Activated CD8-positive, alpha-beta T cell treated with anti-CD3 and anti-CD28 coated beads for 36 hours (primary cell): ENCODE measurements around the gene UCMA. TPM values are rescaled to one million over a fixed set of nuclear protein-coding genes. Genes with fewer than 3 reads are reported as not detected.

Source experiments
- ATAC-seq: fragments of 200-7000 bp; cut with Tn5 transposase; one replicate; pipeline ENCODE4 v1.10.0; 2021; ENCODE audit warnings: mild to moderate bottlenecking, moderate library complexity
- CTCF ChIA-PET: fragments of 350-600 bp; sonication (Branson Sonifier 250); formaldehyde crosslinking; loops from one replicate; lab custom pipeline; 2021; ENCODE audit warnings: antibody characterized with exemption; lab: Charles Lee
- POLR2A ChIA-PET: fragments of 350-600 bp; sonication (Branson Sonifier 250); formaldehyde crosslinking; loops from one replicate; lab custom pipeline; 2021; ENCODE audit warnings: antibody characterized with exemption; lab: Charles Lee
- DNase-seq: peaks from one replicate; pipeline ENCODE4 v3.0.0-alpha.2; 2020
- H3K27ac Mint-ChIP-seq: one replicate; pipeline ENCODE4 v1.8.0; 2021; ENCODE audit warnings: mild to moderate bottlenecking, mixed read lengths
- H3K27me3 Mint-ChIP-seq: one replicate; pipeline ENCODE4 v1.8.0; 2021; ENCODE audit warnings: mixed read lengths
- H3K36me3 Mint-ChIP-seq: one replicate; pipeline ENCODE4 v1.8.0; 2021; ENCODE audit warnings: low read depth, mixed read lengths
- H3K4me1 Mint-ChIP-seq: one replicate; pipeline ENCODE4 v1.8.0; 2021; ENCODE audit warnings: low read depth, mixed read lengths
- H3K4me3 Mint-ChIP-seq: one replicate; pipeline ENCODE4 v1.8.0; 2021; ENCODE audit warnings: mild to moderate bottlenecking, moderate library complexity, mixed read lengths
- H3K9me3 Mint-ChIP-seq: one replicate; pipeline ENCODE4 v1.8.0; 2021; ENCODE audit warnings: mixed read lengths
- intact Hi-C: fragments of 100-400 bp; cut with micrococcal nuclease; formaldehyde crosslinking; loops from one replicate; pipeline ENCODE4 v1.10.0; 2022
- total RNA-seq, 2 experiments: library from RNA; stranded (reverse); gene quantifications; one replicate each; pipeline ENCODE4 v1.2.3, GENCODE V29; 2021
- TF ChIP-seq, protein P1 (sequence below): fragments of 200-600 bp; IDR thresholded peaks from one replicate; pipeline ENCODE4 v1.8.0; 2022; ENCODE audit warnings: antibody characterized with exemption, mild to moderate bottlenecking

UCMA gene
- total RNA-seq, 2 experiments from 2014 or later, result not detected

DNA sequence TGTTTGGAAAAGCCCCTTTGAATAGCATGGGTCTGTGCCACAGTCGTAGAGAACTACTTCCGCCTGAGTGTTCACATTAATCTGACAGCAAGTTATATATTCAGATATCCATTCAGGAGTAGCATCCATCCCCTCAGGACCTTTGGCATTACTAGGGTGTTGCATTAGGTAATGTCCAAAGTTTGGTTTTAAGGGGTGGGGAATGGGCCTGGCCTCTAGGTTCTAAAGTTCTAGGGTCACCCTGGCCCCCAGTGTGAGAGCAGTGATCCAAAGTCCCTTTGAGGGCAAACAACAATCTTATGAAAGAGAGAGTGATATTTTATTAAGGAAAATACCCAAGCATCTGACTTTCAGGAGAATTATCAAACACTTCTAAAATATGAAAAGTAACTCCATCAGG is 60.6 kb downstream of the UCMA start:
- Mint-ChIP-seq H3K9me3 (no peaks in the 10 kb centered on the region), H3K27ac (no peak overlapping the region), H3K4me3 (no peak overlapping the region), H3K27me3 (no peaks in the 10 kb centered on the region), H3K4me1 (no peaks in the 10 kb centered on the region), H3K36me3 (peaks cover 65% of the 10 kb centered on the region)
- TF ChIP-seq, protein P1, sequence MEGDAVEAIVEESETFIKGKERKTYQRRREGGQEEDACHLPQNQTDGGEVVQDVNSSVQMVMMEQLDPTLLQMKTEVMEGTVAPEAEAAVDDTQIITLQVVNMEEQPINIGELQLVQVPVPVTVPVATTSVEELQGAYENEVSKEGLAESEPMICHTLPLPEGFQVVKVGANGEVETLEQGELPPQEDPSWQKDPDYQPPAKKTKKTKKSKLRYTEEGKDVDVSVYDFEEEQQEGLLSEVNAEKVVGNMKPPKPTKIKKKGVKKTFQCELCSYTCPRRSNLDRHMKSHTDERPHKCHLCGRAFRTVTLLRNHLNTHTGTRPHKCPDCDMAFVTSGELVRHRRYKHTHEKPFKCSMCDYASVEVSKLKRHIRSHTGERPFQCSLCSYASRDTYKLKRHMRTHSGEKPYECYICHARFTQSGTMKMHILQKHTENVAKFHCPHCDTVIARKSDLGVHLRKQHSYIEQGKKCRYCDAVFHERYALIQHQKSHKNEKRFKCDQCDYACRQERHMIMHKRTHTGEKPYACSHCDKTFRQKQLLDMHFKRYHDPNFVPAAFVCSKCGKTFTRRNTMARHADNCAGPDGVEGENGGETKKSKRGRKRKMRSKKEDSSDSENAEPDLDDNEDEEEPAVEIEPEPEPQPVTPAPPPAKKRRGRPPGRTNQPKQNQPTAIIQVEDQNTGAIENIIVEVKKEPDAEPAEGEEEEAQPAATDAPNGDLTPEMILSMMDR, result no peak
- intact Hi-C loops, result no loop called here
- DNase-seq (no peak), ATAC-seq (no peak)
- ChIA-PET CTCF (no interaction called here), POLR2A (interaction anchor here (0.5 kb wide), 1 partner anchor 142 kb away, joined by 3 read pairs; no protein-coding TSS in a partner anchor)

Other genes starting within 250 kb of the UCMA start
- not detected for gene CCDC3, start 232.7 kb downstream of the UCMA start, total RNA-seq
- gene OPTN, start 134.2 kb downstream of the UCMA start, total RNA-seq, result 10 to 100 TPM; 32.0 to 33.0 TPM
- 10 to 100 TPM; 65.4 to 69.0 TPM for gene MCM10, start 72.8 kb downstream of the UCMA start, total RNA-seq
- 10 to 100 TPM; 14.6 to 16.3 TPM for gene PHYH, start 65.7 kb upstream of the UCMA start, total RNA-seq
- gene SEPHS1, start 113.9 kb upstream of the UCMA start, total RNA-seq, result 10 to 100 TPM; 61.6 to 66.5 TPM